AG04450 (cell line): ENCODE measurements around the gene MYO1E. TPM values are rescaled to one million over a fixed set of nuclear protein-coding genes. Genes with fewer than 3 reads are reported as not detected.

Experiments
- CTCF ChIA-PET: fragments of 300-600, 350-600 bp; formaldehyde crosslinking; extraction: SDS; loops from one replicate; lab custom pipeline; 2022; ENCODE audit warnings: antibody characterized with exemption, inconsistent platforms; lab: Charles Lee
- POLR2A ChIA-PET: fragments of 350-600 bp; formaldehyde crosslinking; extraction: SDS; loops from one replicate; lab custom pipeline; 2021; ENCODE audit warnings: antibody characterized with exemption, inconsistent platforms; lab: Yijun Ruan, JAX
- DNase-seq: peaks from one replicate; pipeline ENCODE4 v3.0.0-alpha.2; 2011; ENCODE audit warnings: low read depth, low spot score
- H3K27ac ChIP-seq: one replicate; pipeline ENCODE4 v1.5.1; 2012; ENCODE audit warnings: low read depth, low read length, control low read depth
- H3K27me3 ChIP-seq: one replicate; pipeline ENCODE4 v1.6.0; 2012; ENCODE audit warnings: low read length; ENCODE audit not compliant: control insufficient read depth, insufficient read depth
- H3K4me3 ChIP-seq: 2 replicates; pipeline ENCODE4 v1.5.1; 2011; ENCODE audit warnings: mild to moderate bottlenecking, low read depth, low read length, control low read depth
- H3K9me3 ChIP-seq: 2 replicates; pipeline ENCODE4 v1.5.1; 2012; ENCODE audit warnings: low read length; ENCODE audit not compliant: control insufficient read depth, insufficient read depth
- CTCF ChIP-seq: IDR thresholded peaks from 2 replicates; pipeline ENCODE4 v1.5.1; 2011; ENCODE audit warnings: low read depth, low read length, control low read depth, inconsistent platforms
- polyA plus RNA-seq: library from polyadenylated mRNA; depleted of rRNA; stranded (reverse); fragments of >200 nt; gene quantifications from 2 replicates; pipeline ENCODE4 v1.2.3, GENCODE V29; 2011

The MYO1E gene
- polyA plus RNA-seq, 1 experiment, result 49.1 TPM

GRCh38 chr15:59255680-59256336 lies 116.9 kb downstream of the MYO1E start:
- ChIA-PET POLR2A (interaction anchor here (1.0 kb wide), 1 partner anchor 116 kb away, joined by 4 read pairs; the partner anchor contains the start of gene MYO1E), CTCF (interaction anchor here (0.5 to 8.1 kb wide), 2 partner anchors 9 to 82 kb away, joined by 3 to 44 read pairs; no protein-coding TSS in a partner anchor)
- TF ChIP-seq CTCF, result no peak
- H3K9me3 ChIP-seq, result no peaks in the 10 kb centered on the region
- H3K27me3 ChIP-seq, result no peaks in the 10 kb centered on the region
- H3K4me3 ChIP-seq, result no peak overlapping the region
- no peak for DNase-seq
- no peak overlapping the region for H3K27ac ChIP-seq

GRCh38 chr15:59252137-59252536 lies 120.5 kb downstream of the MYO1E start:
- Histone ChIP-seq H3K9me3 (no peaks in the 10 kb centered on the region), H3K27me3 (no peaks in the 10 kb centered on the region), H3K27ac (no peak overlapping the region), H3K4me3 (no peak overlapping the region)
- no peak for TF ChIP-seq CTCF
- ChIA-PET CTCF (no interaction called here), POLR2A (no interaction called here)
- DNase-seq, result no peak

GRCh38 chr15:59251001-59251845 lies 121.4 kb downstream of the MYO1E start:
- ChIA-PET POLR2A (no interaction called here), CTCF (no interaction called here)
- no peaks in the 10 kb centered on the region for H3K27me3 ChIP-seq
- no peaks in the 10 kb centered on the region for H3K9me3 ChIP-seq
- TF ChIP-seq CTCF, result no peak
- no peak overlapping the region for H3K4me3 ChIP-seq
- no peak overlapping the region for H3K27ac ChIP-seq
- DNase-seq, result no peak

GRCh38 chr15:59250249-59250648 lies 122.4 kb downstream of the MYO1E start:
- H3K27me3 ChIP-seq, result no peaks in the 10 kb centered on the region
- no peaks in the 10 kb centered on the region for H3K9me3 ChIP-seq
- POLR2A ChIA-PET, result no interaction called here
- DNase-seq, result no peak
- H3K27ac ChIP-seq, result no peak overlapping the region
- no peak overlapping the region for H3K4me3 ChIP-seq
- no peak for TF ChIP-seq CTCF
- CTCF ChIA-PET, result no interaction called here

GRCh38 chr15:59249816-59250215 lies 122.9 kb downstream of the MYO1E start:
- Histone ChIP-seq H3K27ac (no peak overlapping the region), H3K9me3 (no peaks in the 10 kb centered on the region), H3K27me3 (no peaks in the 10 kb centered on the region), H3K4me3 (no peak overlapping the region)
- no peak for DNase-seq
- ChIA-PET POLR2A (no interaction called here), CTCF (no interaction called here)
- no peak for TF ChIP-seq CTCF
